HepG2 (cell line): ENCODE measurements around the gene GLRX5. TPM values are rescaled to one million over a fixed set of nuclear protein-coding genes. Genes with fewer than 3 reads are reported as not detected.
A peak's percentile ranks its signal among the peaks of the same experiment; 100 is the strongest.

Source experiments
- ATAC-seq: fragments of 200-7000 bp; cut with Tn5 transposase; 3 replicates; pipeline ENCODE4 v1.9.1; 2020; ENCODE audit warnings: mild to moderate bottlenecking, moderate library complexity
- BruUV-seq: library from RNA; stranded (reverse); fragments of 400-500 nt; replicated peaks from 2 replicates; lab custom pipeline; 2021; lab: Mats Ljungman, UMichigan
- CTCF ChIA-PET: fragments of 300-600 bp; formaldehyde crosslinking; extraction: SDS; loops from one replicate; lab custom pipeline; 2021; ENCODE audit warnings: low total read pairs, inconsistent platforms, low intra/inter-chr PET ratio; lab: Yijun Ruan, JAX
- POLR2A ChIA-PET: fragments of 350-600 bp; sonication (Branson Sonifier 250); formaldehyde crosslinking; loops from one replicate; lab custom pipeline; 2020; ENCODE audit warnings: antibody characterized with exemption, inconsistent platforms; lab: Yijun Ruan, JAX
- DNase-seq: peaks from one replicate; pipeline ENCODE4 v3.0.0-alpha.2; 2015; ENCODE audit warnings: low spot score
- FAIRE-seq: peaks from 3 replicates; lab custom pipeline; 2011; peaks lifted over from hg19 to GRCh38; lab: Jason Lieb, UNC
- H2AFZ ChIP-seq: one replicate; pipeline ENCODE4 v1.6.1; 2011; ENCODE audit warnings: low read length, inconsistent platforms
- H3K27ac ChIP-seq: fragments of 300-600 bp; 3 replicates; pipeline ENCODE4 v1.8.0; 2011; ENCODE audit warnings: mixed run types, mild to moderate bottlenecking, mixed read lengths, low read length, inconsistent platforms; ENCODE audit not compliant: insufficient read depth; ENCODE audit errors: extremely low read length
- H3K27me3 ChIP-seq, 2 experiments: fragments of 200-600 bp in 1 of 2; 2 replicates in 1 of 2; 3 replicates in 1 of 2; pipeline versions ENCODE4 v1.6.0 to v1.8.0; 2011; ENCODE audit warnings: low read length in 2 of 2, mild to moderate bottlenecking in 2 of 2, moderate library complexity in 2 of 2, inconsistent platforms in 1 of 2; ENCODE audit not compliant: insufficient read depth in 2 of 2, control insufficient read depth in 1 of 2
- H3K36me3 ChIP-seq, 2 experiments: fragments of 200-600 bp in 1 of 2; replicated peaks in 1 of 2; 2 replicates in 1 of 2; 3 replicates in 1 of 2; pipeline versions ENCODE4 v1.5.1 to v1.8.0; 2011; ENCODE audit warnings: low read length in 2 of 2, inconsistent platforms in 1 of 2; ENCODE audit not compliant: insufficient read depth in 2 of 2, control insufficient read depth in 1 of 2
- H3K4me1 ChIP-seq: 2 replicates; pipeline ENCODE4 v1.5.1; 2012; ENCODE audit warnings: low read length, inconsistent platforms; ENCODE audit not compliant: insufficient read depth
- H3K4me2 ChIP-seq: 2 replicates; pipeline ENCODE4 v1.6.0; 2011; ENCODE audit warnings: low read depth, low read length, inconsistent platforms
- H3K4me3 ChIP-seq, 3 experiments: fragments of 200-600 bp in 1 of 3; sonication (generic), shearing (Covaris generic) in 1 of 3; replicated peaks in 1 of 3; 2 replicates each; pipeline ENCODE4 v1.5.1; 2011 to 2016; ENCODE audit warnings: low read length in 3 of 3, inconsistent platforms in 2 of 3, low read depth in 2 of 3, mild to moderate bottlenecking in 2 of 3, control low read depth in 1 of 3, mixed read lengths in 1 of 3; ENCODE audit not compliant: insufficient read depth in 1 of 3
- H3K79me2 ChIP-seq: one replicate; pipeline ENCODE4 v1.6.1; 2011; ENCODE audit warnings: low read length, inconsistent platforms; ENCODE audit not compliant: insufficient read depth
- H3K9ac ChIP-seq: 2 replicates; pipeline ENCODE4 v1.6.0; 2011; ENCODE audit warnings: mild to moderate bottlenecking, low read depth, low read length, inconsistent platforms; ENCODE audit not compliant: insufficient read depth
- H3K9me3 ChIP-seq: 2 replicates; pipeline ENCODE4 v1.5.1; 2012; ENCODE audit warnings: mild to moderate bottlenecking, low read length
- H4K20me1 ChIP-seq: 2 replicates; pipeline ENCODE4 v1.6.0; 2011; ENCODE audit warnings: inconsistent platforms, mild to moderate bottlenecking, low read length, moderate library complexity; ENCODE audit not compliant: insufficient read depth
- CEBPG ChIP-seq: IDR thresholded peaks from 2 replicates; pipeline ENCODE4 v1.6.1; 2016
- EHMT2 ChIP-seq: fragments of 200-600 bp; sonication (generic); IDR thresholded peaks from 2 replicates; pipeline ENCODE4 v1.7.0; 2017; ENCODE audit warnings: antibody characterized with exemption, low read depth, low read length, borderline replicate concordance
- GFI1 ChIP-seq: sonication (generic); formaldehyde crosslinking; IDR thresholded peaks from 2 replicates; pipeline ENCODE4 v1.5.0; 2020; ENCODE audit warnings: missing genetic modification reagents, mild to moderate bottlenecking, borderline replicate concordance
- KDM5B ChIP-seq: sonication (generic); formaldehyde crosslinking; IDR thresholded peaks from 2 replicates; pipeline ENCODE4 v1.4.0; 2020; ENCODE audit warnings: missing genetic modification reagents, mild to moderate bottlenecking, borderline replicate concordance
- MEIS1 ChIP-seq: sonication (generic); formaldehyde crosslinking; IDR thresholded peaks from 2 replicates; pipeline ENCODE4 v1.9.0; 2021; ENCODE audit warnings: mild to moderate bottlenecking, missing genetic modification reagents, moderate library complexity, borderline replicate concordance
- NFYC ChIP-seq: IDR thresholded peaks from 2 replicates; pipeline ENCODE4 v1.6.1; 2016; ENCODE audit warnings: missing genetic modification reagents, missing compliant biosample characterization
- SOX5 ChIP-seq: IDR thresholded peaks from 2 replicates; pipeline ENCODE4 v1.6.1; 2016; ENCODE audit warnings: borderline replicate concordance
- ZMYM2 ChIP-seq: sonication (generic); formaldehyde crosslinking; IDR thresholded peaks from 2 replicates; pipeline ENCODE4 v1.8.0; 2022; ENCODE audit warnings: mild to moderate bottlenecking, missing genetic modification reagents
- ZMYM4 ChIP-seq: sonication (generic); formaldehyde crosslinking; IDR thresholded peaks from 2 replicates; pipeline ENCODE4 v1.8.1; 2023; ENCODE audit warnings: mild to moderate bottlenecking, missing genetic modification reagents
- ZNF136 ChIP-seq: sonication (generic); formaldehyde crosslinking; IDR thresholded peaks from 2 replicates; pipeline ENCODE4 v1.8.1; 2022; ENCODE audit warnings: low read depth, mild to moderate bottlenecking, moderate library complexity, missing genetic modification reagents
- ZNF337 ChIP-seq: sonication (generic); formaldehyde crosslinking; IDR thresholded peaks from 2 replicates; pipeline ENCODE4 v1.5.1; 2020; ENCODE audit warnings: missing genetic modification reagents, low read depth, mild to moderate bottlenecking, borderline replicate concordance
- ZNF350 ChIP-seq: sonication (generic); formaldehyde crosslinking; IDR thresholded peaks from 2 replicates; pipeline ENCODE4 v1.4.0; 2020; ENCODE audit warnings: mild to moderate bottlenecking, low read depth, missing genetic modification reagents, borderline replicate concordance
- ZNF563 ChIP-seq: sonication (generic); formaldehyde crosslinking; IDR thresholded peaks from 2 replicates; pipeline ENCODE4 v1.8.0; 2022; ENCODE audit warnings: mild to moderate bottlenecking, moderate library complexity, missing genetic modification reagents
- WGBS: methylation state at CpG from one replicate; pipeline ENCODE4 v1.1.6; 2017; ENCODE audit warnings: low lambda C conversion rate; 5-methylcytosine and 5-hydroxymethylcytosine counted together
- in situ Hi-C: cut with HindIII; loops from 2 replicates; pipeline ENCODE4 v1.10.0; 2017; ENCODE audit warnings: low pct_unique_long_range_greater_than_20kb; ENCODE audit not compliant: extremely low pct_ligation_motif_present
- intact Hi-C: fragments of 100-400 bp; cut with micrococcal nuclease; formaldehyde crosslinking; loops from one replicate; pipeline ENCODE4 v1.10.0; 2022; ENCODE audit not compliant: unreplicated experiment
- polyA plus RNA-seq, 8 experiments: library from polyadenylated mRNA; depleted of rRNA in 3 of 8; stranded (reverse) in 7 of 8; unstranded in 1 of 8; fragments of >200 nt; fragmentation: Illumina TruSeq in 4 of 8; extraction: Trizol in 4 of 8; gene quantifications; 2 replicates each; pipeline versions ENCODE4 v1.2.1 to v1.2.3, GENCODE V29; 2011 to 2016; ENCODE audit warnings: low read depth in 4 of 8, missing spikeins in 1 of 8, mixed read lengths in 1 of 8; ENCODE audit not compliant: insufficient read depth in 1 of 8
- total RNA-seq, 5 experiments: library from RNA; depleted of rRNA; stranded (reverse); fragments of >200 nt; fragmentation: Illumina TruSeq; extraction: Trizol; gene quantifications; 2 replicates each; pipeline ENCODE4 v1.2.3, GENCODE V29; 2016; ENCODE audit warnings: low read depth in 1 of 5
- TF ChIP-seq, protein P1 (sequence below): IDR thresholded peaks from 2 replicates; pipeline ENCODE4 v1.6.1; 2016; ENCODE audit warnings: mild to moderate bottlenecking, missing biosample characterization, missing genetic modification reagents

GLRX5 gene
- total and polyA plus RNA-seq, 2 of the 13 experiments (the other 11 are each of a cell fraction or from before 2014, with no cell fraction given) = 122 to 146 TPM

DNA sequence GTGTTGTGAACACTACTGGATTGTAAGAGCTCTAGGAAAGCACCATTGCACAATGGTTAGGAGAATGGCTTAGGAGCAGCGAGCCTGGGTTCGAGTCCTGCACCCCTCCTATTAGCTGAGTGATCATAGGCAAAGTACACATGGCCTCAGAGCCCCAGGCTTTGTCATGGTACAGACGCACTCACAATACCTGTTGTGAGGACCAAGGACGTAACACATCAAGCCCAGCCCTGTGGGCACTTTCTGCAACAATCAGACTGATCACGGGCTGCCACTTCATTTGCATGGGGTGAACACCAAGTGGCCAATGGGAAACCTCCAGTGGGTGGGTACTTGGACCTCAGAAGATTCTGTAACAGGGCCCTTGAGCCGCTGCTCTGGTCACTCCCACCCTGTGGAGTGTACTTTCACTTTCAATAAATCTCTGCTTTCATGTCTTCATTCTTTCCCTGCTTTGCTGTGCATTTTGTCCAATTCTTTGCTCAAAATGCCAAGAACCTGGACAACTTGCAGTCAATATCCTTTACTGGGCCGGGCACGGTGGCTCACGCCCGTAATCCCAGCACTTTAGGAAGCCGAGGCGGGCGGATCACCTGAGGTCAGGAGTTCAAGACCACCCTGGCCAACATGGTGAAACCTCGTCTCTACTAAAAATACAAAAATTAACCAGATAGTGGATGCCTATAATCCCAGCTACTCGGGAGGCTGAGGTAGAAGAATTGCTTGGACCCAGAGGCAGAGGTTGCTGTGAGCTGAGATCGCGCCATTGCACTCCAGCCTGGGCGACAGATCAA, 28.2 kb downstream of the GLRX5 start (continued):
- TF ChIP-seq ZMYM2 (CRISPR knock-in tag) (peak; percentile 59; the same call in 1 of the 2 replicates), NFYC (peak; percentile 41; the same call in 1 of the 2 replicates), KDM5B (CRISPR knock-in tag) (peak; percentile 57; the same call in 1 of the 2 replicates), ZNF350 (CRISPR knock-in tag) (0 out of 2 replicates have a peak, but pooled peaks have one; percentile 5), ZMYM4 (CRISPR knock-in tag) (0 out of 2 replicates have a peak, but pooled peaks have one; percentile 36), MEIS1 (no peak), GFI1 (CRISPR knock-in tag) (peak; percentile 57; the same call in 1 of the 2 replicates), CEBPG (CRISPR knock-in tag) (peak; percentile 62), ZNF337 (CRISPR knock-in tag) (no peak), SOX5 (0 out of 2 replicates have a peak, but pooled peaks have one; percentile 23), ZNF136 (CRISPR knock-in tag) (no peak)
- TF ChIP-seq, all 625 proteins: peak for 18

DNA sequence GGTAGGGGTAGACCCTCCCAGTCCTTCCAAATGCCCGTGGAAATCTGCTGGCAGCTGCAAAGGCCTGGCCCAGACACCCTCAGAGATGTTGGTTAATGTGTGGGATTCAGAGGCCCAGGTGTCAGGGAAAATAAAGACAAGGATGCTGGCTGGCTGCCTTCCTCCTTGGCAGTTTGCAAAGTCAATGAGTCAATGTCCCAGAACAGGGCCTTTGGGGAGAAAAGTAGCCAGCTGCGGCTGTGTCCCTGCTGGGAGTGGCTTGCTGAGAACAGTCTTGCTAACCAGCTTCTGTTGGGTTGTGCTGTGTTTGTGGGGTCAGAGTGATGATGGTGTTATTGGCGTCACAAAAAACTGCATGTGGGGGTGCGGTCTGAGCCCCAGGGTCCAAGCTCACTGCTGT, 29.2 kb downstream of the GLRX5 start:
- DNase-seq = no peak
- no peak for ATAC-seq
- Histone ChIP-seq H3K9ac (no peak overlapping the region), H3K4me1 (peaks cover 32% of the 10 kb centered on the region), H4K20me1 (no peaks in the 10 kb centered on the region), H3K79me2 (no peaks in the 10 kb centered on the region), H3K36me3 (no peaks in the 10 kb centered on the region), H3K27me3 (0 out of 5 replicates have a peak, but pooled peaks cover 0 to 3% of the 10 kb centered on the region in 2 experiments), H3K27ac (no peak overlapping the region), H3K4me3 (0 out of 6 replicates have a peak overlapping the region, but pooled peaks of 1 of the 3 experiments have one; percentile 68), H2AFZ (no peak overlapping the region)
- WGBS = 38% methylated on average over 3 of the region's 4 CpGs
- CTCF ChIA-PET = interaction anchor here (1.6 kb wide), 1 partner anchor 210 kb away, joined by 5 read pairs; no protein-coding TSS in a partner anchor
- BruUV-seq = no TSS peak
- in situ Hi-C loops = loop anchor here (5.0 to 10.0 kb wide), 3 partner anchors 118 to 431 kb away; no protein-coding TSS in a partner anchor
- TF ChIP-seq, protein P1, sequence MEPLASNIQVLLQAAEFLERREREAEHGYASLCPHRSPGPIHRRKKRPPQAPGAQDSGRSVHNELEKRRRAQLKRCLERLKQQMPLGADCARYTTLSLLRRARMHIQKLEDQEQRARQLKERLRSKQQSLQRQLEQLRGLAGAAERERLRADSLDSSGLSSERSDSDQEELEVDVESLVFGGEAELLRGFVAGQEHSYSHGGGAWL (CRISPR knock-in tag) = no peak
- TF ChIP-seq EHMT2 (no peak), ZNF563 (CRISPR knock-in tag) (no peak)
- TF ChIP-seq, all 625 proteins: peak for 0
- POLR2A ChIA-PET = interaction anchor here (1.5 kb wide), 1 partner anchor 41 kb away, joined by 3 read pairs; no protein-coding TSS in a partner anchor
- H3K9me3 ChIP-seq = no peaks in the 10 kb centered on the region
- intact Hi-C loops = no loop called here
- H3K4me2 ChIP-seq = peak overlapping the region; percentile 87; the same call in 1 of the 2 replicates
- no peak for FAIRE-seq
